Astrocyte (in vitro differentiated cells and primary cell): ENCODE data around the gene RASGEF1C. TPM values are rescaled to one million over a fixed set of nuclear protein-coding genes. Genes with fewer than 3 reads are reported as not detected.

Source experiments
- DNase-seq: peaks from one replicate; pipeline ENCODE4 v3.0.0-alpha.2; 2010; ENCODE audit warnings: low read depth
- FAIRE-seq: peaks from 2 replicates; lab custom pipeline; 2011; peaks lifted over from hg19 to GRCh38; lab: Jason Lieb, UNC
- H2AFZ ChIP-seq: 2 replicates; pipeline ENCODE4 v1.6.0; 2012; ENCODE audit warnings: low read depth, low read length, inconsistent platforms
- H3K27ac ChIP-seq: 2 replicates; pipeline ENCODE4 v1.5.1; 2011; ENCODE audit warnings: low read depth, low read length, inconsistent platforms
- H3K27me3 ChIP-seq: 2 replicates; pipeline ENCODE4 v1.6.0; 2011; ENCODE audit warnings: low read length, inconsistent platforms; ENCODE audit not compliant: insufficient read depth
- H3K36me3 ChIP-seq: 2 replicates; pipeline ENCODE4 v1.5.1; 2011; ENCODE audit warnings: low read length, inconsistent platforms; ENCODE audit not compliant: insufficient read depth
- H3K4me1 ChIP-seq: 2 replicates; pipeline ENCODE4 v1.5.1; 2011; ENCODE audit warnings: low read length, inconsistent platforms; ENCODE audit not compliant: insufficient read depth
- H3K4me2 ChIP-seq: 2 replicates; pipeline ENCODE4 v1.6.0; 2012; ENCODE audit warnings: low read length, inconsistent platforms
- H3K4me3 ChIP-seq: 2 replicates; pipeline ENCODE4 v1.5.1; 2011; ENCODE audit warnings: low read depth, mild to moderate bottlenecking, low read length, inconsistent platforms; ENCODE audit not compliant: insufficient read depth
- H3K79me2 ChIP-seq: 2 replicates; pipeline ENCODE4 v1.6.0; 2012; ENCODE audit warnings: mild to moderate bottlenecking, low read length, inconsistent platforms; ENCODE audit not compliant: insufficient read depth
- H3K9ac ChIP-seq: 2 replicates; pipeline ENCODE4 v1.6.0; 2012; ENCODE audit warnings: mild to moderate bottlenecking, low read length, inconsistent platforms
- H3K9me3 ChIP-seq: 2 replicates; pipeline ENCODE4 v1.5.1; 2012; ENCODE audit warnings: low read depth, mild to moderate bottlenecking, low read length, inconsistent platforms; ENCODE audit not compliant: insufficient read depth
- H4K20me1 ChIP-seq: 2 replicates; pipeline ENCODE4 v1.6.0; 2012; ENCODE audit warnings: low read length, inconsistent platforms; ENCODE audit not compliant: insufficient read depth
- H3K27ac Mint-ChIP-seq: one replicate; pipeline ENCODE4 v1.8.0; 2021; ENCODE audit warnings: mild to moderate bottlenecking, mixed read lengths; ENCODE audit not compliant: unreplicated experiment
- H3K27me3 Mint-ChIP-seq: one replicate; pipeline ENCODE4 v1.8.0; 2021; ENCODE audit warnings: low read depth, mixed read lengths; ENCODE audit not compliant: unreplicated experiment
- H3K36me3 Mint-ChIP-seq: one replicate; pipeline ENCODE4 v1.8.0; 2021; ENCODE audit warnings: low read depth, mixed read lengths; ENCODE audit not compliant: unreplicated experiment
- H3K4me1 Mint-ChIP-seq: one replicate; pipeline ENCODE4 v1.8.0; 2021; ENCODE audit warnings: low read depth, mixed read lengths; ENCODE audit not compliant: unreplicated experiment
- H3K4me3 Mint-ChIP-seq: one replicate; pipeline ENCODE4 v1.8.0; 2021; ENCODE audit warnings: mild to moderate bottlenecking, moderate library complexity, mixed read lengths; ENCODE audit not compliant: unreplicated experiment
- H3K9me3 Mint-ChIP-seq: one replicate; pipeline ENCODE4 v1.8.0; 2021; ENCODE audit warnings: mild to moderate bottlenecking, mixed read lengths; ENCODE audit not compliant: unreplicated experiment
- CTCF ChIP-seq: IDR thresholded peaks from 2 replicates; pipeline ENCODE4 v1.5.1; 2011; ENCODE audit warnings: low read depth, mild to moderate bottlenecking, inconsistent platforms, low read length, moderate library complexity; ENCODE audit not compliant: insufficient read depth
- EZH2 ChIP-seq: IDR thresholded peaks from 2 replicates; pipeline ENCODE4 v1.6.1; 2012; ENCODE audit warnings: mild to moderate bottlenecking, low read length, inconsistent platforms; ENCODE audit not compliant: insufficient read depth
- total RNA-seq: library from RNA; stranded (reverse); gene quantifications from 2 replicates; pipeline ENCODE4 v1.2.1, GENCODE V29; 2021

Gene RASGEF1C
- total RNA-seq, 1 donor from 2014 or later = 0.41 TPM

GRCh38 chr5:180071531-180072255 is 137.3 kb downstream of the RASGEF1C start, which contains the start of gene RNF130:
RNF130 (minus strand) TSS chr5:180071759; CDS start chr5:180071702, 57 bp downstream.
- Mint-ChIP-seq H3K9me3 (peaks cover 6% of the 10 kb centered on the region), H3K27me3 (peaks cover 9% of the 10 kb centered on the region), H3K4me1 (peaks cover 22% of the 10 kb centered on the region), H3K36me3 (peaks cover 5% of the 10 kb centered on the region), H3K4me3 (peak within 1 kb of the TSS; percentile 97), H3K27ac (peak within 1 kb of the TSS; percentile 92)
- peaks cover 11% of the 10 kb centered on the region for H3K4me1 ChIP-seq
- peak within 1 kb of the TSS; percentile 81 for H3K4me3 ChIP-seq
- peak within 1 kb of the TSS; percentile 85 for H2AFZ ChIP-seq
- TF ChIP-seq CTCF = no peak
- no peak for TF ChIP-seq EZH2
- no peaks in the 10 kb centered on the region for H3K36me3 ChIP-seq
- DNase-seq = peak; percentile 77
- FAIRE-seq = no peak
- H3K27me3 ChIP-seq = no peaks in the 10 kb centered on the region
- peak within 1 kb of the TSS; percentile 90 for H3K9ac ChIP-seq
- peaks cover 33% of the 10 kb centered on the region for H4K20me1 ChIP-seq
- peak within 1 kb of the TSS; percentile 90 for H3K27ac ChIP-seq
- H3K9me3 ChIP-seq = peaks cover 5% of the 10 kb centered on the region
- peaks cover 44% of the 10 kb centered on the region for H3K79me2 ChIP-seq
- peak within 1 kb of the TSS; percentile 87 for H3K4me2 ChIP-seq

GRCh38 chr5:180070756-180071530 is 138.1 kb downstream of the RASGEF1C start:
- Mint-ChIP-seq H3K27me3 (peaks cover 9% of the 10 kb centered on the region), H3K4me3 (peak overlapping the region; percentile 97), H3K27ac (peak overlapping the region; percentile 92), H3K9me3 (peaks cover 6% of the 10 kb centered on the region), H3K4me1 (peaks cover 22% of the 10 kb centered on the region), H3K36me3 (peaks cover 5% of the 10 kb centered on the region)
- Histone ChIP-seq H3K79me2 (peaks cover 50% of the 10 kb centered on the region), H3K36me3 (no peaks in the 10 kb centered on the region), H3K4me3 (peak overlapping the region; percentile 81), H3K4me1 (peaks cover 11% of the 10 kb centered on the region), H3K9ac (peak overlapping the region; percentile 90), H2AFZ (peak overlapping the region; percentile 77), H3K27me3 (no peaks in the 10 kb centered on the region), H3K4me2 (peak overlapping the region; percentile 87), H3K9me3 (peaks cover 5% of the 10 kb centered on the region), H3K27ac (peak overlapping the region; percentile 68), H4K20me1 (peaks cover 38% of the 10 kb centered on the region)
- peak; percentile 55 for DNase-seq
- no peak for FAIRE-seq
- TF ChIP-seq EZH2 = no peak
- TF ChIP-seq CTCF = no peak
